H1 (cell line): ENCODE measurements around the gene KRTAP5-4. TPM values are rescaled to one million over a fixed set of nuclear protein-coding genes. Genes with fewer than 3 reads are reported as not detected.

Experiments used
- CTCF ChIA-PET: fragments of 300-600 bp; sonication (Branson Sonifier 250); formaldehyde crosslinking; loops from one replicate; lab custom pipeline; 2021; ENCODE audit not compliant: partially characterized antibody; lab: Charles Lee
- POLR2A ChIA-PET: fragments of 300-600 bp; sonication (Branson Sonifier 250); formaldehyde crosslinking; loops from one replicate; lab custom pipeline; 2021; ENCODE audit warnings: inconsistent platforms; ENCODE audit not compliant: partially characterized antibody; lab: Charles Lee
- DNase-seq, 2 experiments: peaks; one replicate each; pipeline versions ENCODE4 v3.0.0 to v3.0.0-alpha.2; 2010 to 2022; ENCODE audit warnings: low spot score in 2 of 2, low read depth in 1 of 2, mixed read lengths in 1 of 2
- FAIRE-seq: peaks from 2 replicates; lab custom pipeline; 2011; peaks lifted over from hg19 to GRCh38; lab: Jason Lieb, UNC
- H2AFZ ChIP-seq: 2 replicates; pipeline ENCODE4 v1.8.1; 2012; ENCODE audit warnings: low read length, inconsistent platforms
- H2AK5ac ChIP-seq: 2 replicates; pipeline ENCODE4 v1.6.1; 2013; ENCODE audit warnings: low read depth, low read length
- H2BK120ac ChIP-seq: replicated peaks from 2 replicates; pipeline ENCODE3; 2013; ENCODE audit warnings: low read depth, low read length, inconsistent platforms
- H2BK12ac ChIP-seq: 2 replicates; pipeline ENCODE4 v1.6.1; 2013; ENCODE audit warnings: low read depth, low read length
- H2BK15ac ChIP-seq: 2 replicates; pipeline ENCODE4 v1.6.1; 2013; ENCODE audit warnings: low read length
- H2BK20ac ChIP-seq: 2 replicates; pipeline ENCODE4 v1.6.1; 2013; ENCODE audit warnings: low read length
- H2BK5ac ChIP-seq: 2 replicates; pipeline ENCODE4 v1.6.1; 2013; ENCODE audit warnings: low read depth, low read length
- H3K14ac ChIP-seq: 2 replicates; pipeline ENCODE4 v1.6.1; 2013; ENCODE audit warnings: inconsistent platforms; ENCODE audit not compliant: insufficient read length
- H3K18ac ChIP-seq: 2 replicates; pipeline ENCODE4 v1.6.1; 2013; ENCODE audit warnings: low read length; ENCODE audit errors: extremely low read depth
- H3K23ac ChIP-seq: 2 replicates; pipeline ENCODE4 v1.6.1; 2013; ENCODE audit warnings: inconsistent platforms; ENCODE audit not compliant: insufficient read length
- H3K23me2 ChIP-seq: 2 replicates; pipeline ENCODE4 v1.6.1; 2013; ENCODE audit warnings: low read depth, low read length
- H3K27ac ChIP-seq: 2 replicates; pipeline ENCODE4 v1.6.1; 2011; ENCODE audit warnings: low read depth, low read length, inconsistent platforms
- H3K27me3 ChIP-seq, 4 experiments: replicated peaks in 1 of 4; 1 replicate in 1 of 4; 2 replicates in 3 of 4; pipeline versions ENCODE4 v1.6.1 to v1.8.1; 2011 to 2013; ENCODE audit warnings: low read length in 3 of 4, mild to moderate bottlenecking in 3 of 4, inconsistent platforms in 2 of 4, mixed read lengths in 2 of 4, moderate library complexity in 1 of 4; ENCODE audit not compliant: control insufficient read depth in 3 of 4, insufficient read depth in 3 of 4; ENCODE audit errors: extremely low read depth in 1 of 4
- H3K36me3 ChIP-seq, 4 experiments: 2 replicates each; pipeline versions ENCODE4 v1.6.1 to v1.8.1; 2011 to 2013; ENCODE audit warnings: mild to moderate bottlenecking in 4 of 4, low read length in 3 of 4, moderate library complexity in 2 of 4, control low read depth in 1 of 4, inconsistent platforms in 1 of 4; ENCODE audit not compliant: insufficient read depth in 4 of 4, control insufficient read depth in 2 of 4
- H3K4ac ChIP-seq: replicated peaks from 2 replicates; pipeline ENCODE3; 2013; ENCODE audit warnings: low read length, low read depth, mixed read lengths, inconsistent platforms; ENCODE audit not compliant: insufficient read length
- H3K4me1 ChIP-seq, 4 experiments: replicated peaks in 1 of 4; 1 replicate in 1 of 4; 2 replicates in 3 of 4; pipeline versions ENCODE4 v1.6.1 to v1.8.1; 2011 to 2013; ENCODE audit warnings: low read length in 3 of 4, inconsistent platforms in 2 of 4, mixed read lengths in 1 of 4; ENCODE audit not compliant: insufficient read depth in 4 of 4, control insufficient read depth in 3 of 4
- H3K4me2 ChIP-seq, 2 experiments: 2 replicates each; pipeline versions ENCODE4 v1.6.1 to v1.8.1; 2011 to 2013; ENCODE audit warnings: low read depth in 2 of 2, low read length in 2 of 2, control low read depth in 1 of 2, inconsistent platforms in 1 of 2, mild to moderate bottlenecking in 1 of 2; ENCODE audit not compliant: insufficient read depth in 1 of 2
- H3K4me3 ChIP-seq, 4 experiments: fragments of 200-600, 300-600 bp in 1 of 4; sonication (generic), shearing (Covaris generic), sonication (Bioruptor Twin) in 1 of 4; 2 replicates each; pipeline versions ENCODE4 v1.5.1 to v1.8.1; 2011 to 2016; ENCODE audit warnings: low read length in 4 of 4, low read depth in 3 of 4, control low read depth in 2 of 4, inconsistent platforms in 2 of 4, mild to moderate bottlenecking in 2 of 4, mixed read lengths in 1 of 4, moderate library complexity in 1 of 4; ENCODE audit not compliant: insufficient read depth in 2 of 4; ENCODE audit errors: extremely low read depth in 1 of 4
- H3K56ac ChIP-seq: replicated peaks from 2 replicates; pipeline ENCODE3; 2013; ENCODE audit warnings: low read depth, mild to moderate bottlenecking, mixed read lengths, low read length, inconsistent platforms; ENCODE audit not compliant: insufficient read length
- H3K79me1 ChIP-seq: 2 replicates; pipeline ENCODE4 v1.6.1; 2013; ENCODE audit warnings: low read depth, low read length, control low read depth
- H3K79me2 ChIP-seq, 2 experiments: 2 replicates each; pipeline versions ENCODE4 v1.6.1 to v1.8.1; 2012 to 2013; ENCODE audit warnings: low read length in 2 of 2, mild to moderate bottlenecking in 2 of 2, inconsistent platforms in 1 of 2; ENCODE audit not compliant: insufficient read depth in 2 of 2, control insufficient read depth in 1 of 2
- H3K9ac ChIP-seq, 4 experiments: replicated peaks in 1 of 4; 1 replicate in 1 of 4; 2 replicates in 3 of 4; pipeline versions ENCODE4 v1.6.1 to v1.8.1; 2011 to 2013; ENCODE audit warnings: low read depth in 3 of 4, low read length in 3 of 4, control low read depth in 2 of 4, mild to moderate bottlenecking in 2 of 4, moderate library complexity in 2 of 4, inconsistent platforms in 1 of 4; ENCODE audit errors: extremely low read depth in 1 of 4
- H3K9me3 ChIP-seq, 2 experiments: 2 replicates each; pipeline versions ENCODE4 v1.6.1 to v1.8.1; 2012 to 2013; ENCODE audit warnings: mild to moderate bottlenecking in 2 of 2, moderate library complexity in 2 of 2, control low read depth in 1 of 2, inconsistent platforms in 1 of 2, low read depth in 1 of 2, low read length in 1 of 2, mixed read lengths in 1 of 2; ENCODE audit not compliant: insufficient read depth in 2 of 2
- H4K20me1 ChIP-seq, 2 experiments: replicated peaks in 1 of 2; 2 replicates each; pipeline versions ENCODE3 to v1.8.1; 2011 to 2013; ENCODE audit warnings: inconsistent platforms in 2 of 2, low read length in 2 of 2, mild to moderate bottlenecking in 1 of 2; ENCODE audit not compliant: insufficient read depth in 2 of 2, control insufficient read depth in 1 of 2
- H4K5ac ChIP-seq: 2 replicates; pipeline ENCODE4 v1.6.1; 2013; ENCODE audit warnings: low read length, low read depth, mixed read lengths, inconsistent platforms; ENCODE audit not compliant: insufficient read length
- H4K8ac ChIP-seq: 2 replicates; pipeline ENCODE4 v1.8.0; 2013; ENCODE audit warnings: mild to moderate bottlenecking, moderate library complexity, low read length, inconsistent platforms; ENCODE audit not compliant: insufficient read depth; ENCODE audit errors: extremely low read depth
- H4K91ac ChIP-seq: replicated peaks from 2 replicates; pipeline ENCODE3; 2013; ENCODE audit warnings: low read length, mixed read lengths, inconsistent platforms; ENCODE audit not compliant: insufficient read length
- E2F6 ChIP-seq: IDR thresholded peaks from 2 replicates; pipeline ENCODE4 v1.6.1; 2012; ENCODE audit warnings: inconsistent platforms
- EGR1 ChIP-seq: IDR thresholded peaks from 2 replicates; pipeline ENCODE4 v1.6.1; 2011; ENCODE audit warnings: low read depth, low read length, borderline replicate concordance
- EP300 ChIP-seq, 2 experiments: IDR thresholded peaks; 1 replicate in 1 of 2; 2 replicates in 1 of 2; pipeline ENCODE4 v1.6.1; 2011 to 2012; ENCODE audit warnings: low read depth in 2 of 2, low read length in 2 of 2, mild to moderate bottlenecking in 2 of 2, borderline replicate concordance in 1 of 2, inconsistent platforms in 1 of 2, moderate library complexity in 1 of 2
- PHF8 ChIP-seq: fragments of 200-600 bp; sonication (generic); conservative IDR thresholded peaks from 2 replicates; pipeline ENCODE4 v1.7.1; 2012; ENCODE audit warnings: low read depth, mild to moderate bottlenecking, inconsistent platforms, low read length, moderate library complexity
- WGBS, 2 experiments: shearing (Covaris generic) in 1 of 2; methylation state at CpG; one replicate each; pipeline versions ENCODE4 v1.1.6 to v1.1.7; 2013 to 2015; ENCODE audit warnings: low lambda C conversion rate in 2 of 2, mixed read lengths in 2 of 2, inconsistent platforms in 1 of 2, low coverage in 1 of 2, missing lambda C conversion rate in 1 of 2; ENCODE audit not compliant: insufficient replicate concordance in 2 of 2, insufficient coverage in 1 of 2, insufficient read length in 1 of 2; ENCODE audit errors: extremely low coverage in 1 of 2, missing lambda C conversion rate in 1 of 2; 5-methylcytosine and 5-hydroxymethylcytosine counted together
- polyA plus RNA-seq, 7 experiments: library from polyadenylated mRNA; depleted of rRNA in 3 of 7; stranded (reverse) in 5 of 7; unstranded in 2 of 7; fragments of >200 nt in 5 of 7; fragments of 200-250 nt in 2 of 7; gene quantifications; 1 replicate in 5 of 7; 2 replicates in 1 of 7; 4 replicates in 1 of 7; pipeline versions ENCODE4 v1.2.1 to v1.2.3, GENCODE V29; 2011 to 2013; ENCODE audit warnings: missing spikeins in 2 of 7, mixed read lengths in 2 of 7
- total RNA-seq: library from RNA; stranded (reverse); fragmentation: NEBNext Ultra II Directional; extraction: Animal tissue kit (Norgen Biotek cat#: 25700); gene quantifications from 2 replicates; pipeline ENCODE4 v1.2.1, GENCODE V29; 2021

Gene KRTAP5-4
- total and polyA plus RNA-seq, 2 of the 8 experiments (the other 6 are each of a cell fraction or from before 2014, with no cell fraction given) = not detected

GRCh38 chr11:1618231-1618630, 3.7 kb downstream of the KRTAP5-4 start:
- Histone ChIP-seq H2BK20ac (no peak overlapping the region), H4K91ac (no peak overlapping the region), H3K14ac (no peak overlapping the region), H3K23me2 (no peaks in the 10 kb centered on the region), H3K9ac (no peak overlapping the region), H4K8ac (no peak overlapping the region), H4K5ac (no peak overlapping the region), H3K4me1 (no peaks in the 10 kb centered on the region), H2AFZ (no peak overlapping the region), H3K23ac (no peak overlapping the region), H3K4me2 (no peak overlapping the region), H2BK120ac (no peak overlapping the region), H3K36me3 (no peaks in the 10 kb centered on the region), H2BK5ac (no peak overlapping the region), H2BK12ac (no peak overlapping the region), H4K20me1 (no peaks in the 10 kb centered on the region), H3K27ac (no peak overlapping the region), H2AK5ac (no peak overlapping the region), H3K79me2 (no peaks in the 10 kb centered on the region), H3K4ac (no peak overlapping the region), H3K18ac (no peak overlapping the region), H3K4me3 (no peak overlapping the region), H3K56ac (no peak overlapping the region), H3K27me3 (no peaks in the 10 kb centered on the region), H3K79me1 (no peaks in the 10 kb centered on the region), H3K9me3 (no peaks in the 10 kb centered on the region), H2BK15ac (no peak overlapping the region)
- DNase-seq = no peak
- ChIA-PET CTCF (interaction anchor here (0.7 to 4.4 kb wide), 6 partner anchors 10 to 165 kb away, joined by 3 to 22 read pairs (median 8); no protein-coding TSS in a partner anchor), POLR2A (no interaction called here)
- no peak for FAIRE-seq
- TF ChIP-seq E2F6 (no peak), EGR1 (no peak), EP300 (IDR thresholded peaks at IDR 0.05; ENCODE audit: borderline replicate concordance in 1 of 2, low read depth in 2 of 2, low read length in 2 of 2) (no peak), PHF8 (no peak)
- WGBS, 2 experiments = 93% methylated on average over 10 of the region's 10 CpGs; no CpG with 5 or more reads in 1 of the 2 experiments
